ENCODE data around the gene MISP.

DNA sequence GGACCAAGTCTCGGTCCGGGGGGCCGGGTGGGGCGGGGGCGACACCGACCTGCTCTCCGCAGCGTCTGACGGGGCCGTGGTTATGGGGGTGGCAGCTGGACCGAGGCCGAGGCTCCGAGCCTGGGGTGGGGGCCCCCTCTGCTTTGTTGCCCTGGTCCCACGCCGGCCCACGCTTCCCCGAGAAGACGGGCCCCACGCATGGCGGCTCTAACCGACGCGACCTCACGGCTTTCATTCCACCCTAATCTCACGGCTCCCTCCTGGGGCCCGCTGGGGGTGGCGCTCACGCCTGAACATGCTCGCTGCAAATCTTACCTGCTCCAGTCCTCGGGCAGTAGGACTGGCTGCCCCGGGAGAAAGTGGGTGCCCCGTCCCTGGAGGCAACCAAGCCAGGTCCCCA is 14.8 kb upstream of the MISP start:
- TF ChIP-seq, protein P1, sequence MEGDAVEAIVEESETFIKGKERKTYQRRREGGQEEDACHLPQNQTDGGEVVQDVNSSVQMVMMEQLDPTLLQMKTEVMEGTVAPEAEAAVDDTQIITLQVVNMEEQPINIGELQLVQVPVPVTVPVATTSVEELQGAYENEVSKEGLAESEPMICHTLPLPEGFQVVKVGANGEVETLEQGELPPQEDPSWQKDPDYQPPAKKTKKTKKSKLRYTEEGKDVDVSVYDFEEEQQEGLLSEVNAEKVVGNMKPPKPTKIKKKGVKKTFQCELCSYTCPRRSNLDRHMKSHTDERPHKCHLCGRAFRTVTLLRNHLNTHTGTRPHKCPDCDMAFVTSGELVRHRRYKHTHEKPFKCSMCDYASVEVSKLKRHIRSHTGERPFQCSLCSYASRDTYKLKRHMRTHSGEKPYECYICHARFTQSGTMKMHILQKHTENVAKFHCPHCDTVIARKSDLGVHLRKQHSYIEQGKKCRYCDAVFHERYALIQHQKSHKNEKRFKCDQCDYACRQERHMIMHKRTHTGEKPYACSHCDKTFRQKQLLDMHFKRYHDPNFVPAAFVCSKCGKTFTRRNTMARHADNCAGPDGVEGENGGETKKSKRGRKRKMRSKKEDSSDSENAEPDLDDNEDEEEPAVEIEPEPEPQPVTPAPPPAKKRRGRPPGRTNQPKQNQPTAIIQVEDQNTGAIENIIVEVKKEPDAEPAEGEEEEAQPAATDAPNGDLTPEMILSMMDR (IDR thresholded peaks at IDR 0.05): no peak
- no peak for TF ChIP-seq EZH2 (IDR thresholded peaks at IDR 0.05)

Data from neural progenitor cell (in vitro differentiated cells).